Measurements from ENCODE around the gene MLIP. TPM values are rescaled to one million over a fixed set of nuclear protein-coding genes. Genes with fewer than 3 reads are reported as not detected.

MLIP gene
- total RNA-seq, 1 experiment from 2014 or later: not detected

GRCh38 chr6:54310377-54311152 lies 199.3 kb downstream of the MLIP start:
- intact Hi-C loops (cut with micrococcal nuclease): no loop called here

GRCh38 chr6:54315656-54316055 lies 204.4 kb downstream of the MLIP start:
- TF ChIP-seq CTCF (IDR thresholded peaks at IDR 0.05; ENCODE audit: unreplicated experiment): no peak
- Mint-ChIP-seq H3K27ac (ENCODE audit: low read depth, unreplicated experiment) (no peak overlapping the region), H3K36me3 (ENCODE audit: insufficient read depth, unreplicated experiment) (no peaks in the 10 kb centered on the region), H3K9me3 (ENCODE audit: unreplicated experiment) (no peaks in the 10 kb centered on the region), H3K27me3 (ENCODE audit: insufficient read depth, unreplicated experiment) (no peaks in the 10 kb centered on the region), H3K4me1 (ENCODE audit: insufficient read depth, unreplicated experiment) (no peaks in the 10 kb centered on the region), H3K4me3 (ENCODE audit: unreplicated experiment) (no peak overlapping the region)
- POLR2A ChIA-PET: interaction anchor here (0.6 kb wide), 1 partner anchor 269 kb away, joined by 3 read pairs; no protein-coding TSS in a partner anchor
- intact Hi-C loops (cut with micrococcal nuclease): no loop called here
- DNase-seq (ENCODE audit: unreplicated experiment): no peak
- CTCF ChIA-PET: interaction anchor here (0.7 to 1.6 kb wide), 3 partner anchors 119 to 758 kb away, joined by 3 to 5 read pairs (median 3); no protein-coding TSS in a partner anchor
- no TSS peak for BruUV-seq (replicated peaks)

More at GRCh38 chr6:54310377-54311152, 199.3 kb downstream of the MLIP start:
- DNase-seq (ENCODE audit: unreplicated experiment): no peak
- TF ChIP-seq CTCF (IDR thresholded peaks at IDR 0.05; ENCODE audit: unreplicated experiment): no peak
- Mint-ChIP-seq H3K27me3 (ENCODE audit: insufficient read depth, unreplicated experiment) (no peaks in the 10 kb centered on the region), H3K9me3 (ENCODE audit: unreplicated experiment) (no peaks in the 10 kb centered on the region), H3K4me1 (ENCODE audit: insufficient read depth, unreplicated experiment) (no peaks in the 10 kb centered on the region), H3K36me3 (ENCODE audit: insufficient read depth, unreplicated experiment) (no peaks in the 10 kb centered on the region), H3K27ac (ENCODE audit: low read depth, unreplicated experiment) (no peak overlapping the region), H3K4me3 (ENCODE audit: unreplicated experiment) (no peak overlapping the region)
- BruUV-seq (replicated peaks): no TSS peak
- ChIA-PET CTCF (interaction anchor here (0.6 kb wide), 2 partner anchors 12 to 65 kb away, joined by 3 read pairs; no protein-coding TSS in a partner anchor), POLR2A (interaction anchor here (0.6 kb wide), 2 partner anchors 1338 to 1941 kb away, joined by 3 read pairs; no protein-coding TSS in a partner anchor)

Other genes starting within 250 kb of the MLIP start
- not detected in 2 replicates for gene TINAG, start 197.0 kb downstream of the MLIP start, total RNA-seq (2022)

Measured in MCF 10A (cell line).